RWPE2 (cell line): ENCODE measurements around the gene PDE9A.

Experiments
- ATAC-seq: fragments of 200-7000 bp; cut with Tn5 transposase; 3 replicates; pipeline ENCODE4 v1.9.1; 2021; ENCODE audit warnings: low read depth
- DNase-seq: peaks from one replicate; pipeline ENCODE4 v3.0.0-alpha.2; 2020; ENCODE audit warnings: low spot score
- H3K27ac ChIP-seq: fragments of 450-650 bp; 2 replicates; pipeline ENCODE4 v1.5.1; 2017; ENCODE audit warnings: mild to moderate bottlenecking; ENCODE audit not compliant: poor library complexity, severe bottlenecking
- H3K27me3 ChIP-seq: fragments of 250-450 bp; sonication (Bioruptor Pico); 2 replicates; pipeline ENCODE4 v1.5.1; 2021; ENCODE audit warnings: mild to moderate bottlenecking, moderate library complexity; ENCODE audit not compliant: insufficient read depth, poor library complexity, severe bottlenecking
- H3K36me3 ChIP-seq: fragments of 250-450 bp; sonication (Bioruptor Pico); 2 replicates; pipeline ENCODE4 v1.5.1; 2020; ENCODE audit warnings: low read depth, mild to moderate bottlenecking, moderate library complexity
- H3K4me1 ChIP-seq: fragments of 250-450 bp; sonication (Bioruptor Pico); 2 replicates; pipeline ENCODE4 v1.5.1; 2021; ENCODE audit warnings: mild to moderate bottlenecking, moderate library complexity; ENCODE audit not compliant: insufficient read depth, poor library complexity, severe bottlenecking
- H3K4me3 ChIP-seq: fragments of 250-450 bp; sonication (Bioruptor Pico); 2 replicates; pipeline ENCODE4 v1.5.1; 2021; ENCODE audit warnings: mild to moderate bottlenecking, moderate library complexity; ENCODE audit not compliant: severe bottlenecking
- H3K9me3 ChIP-seq: fragments of 250-450 bp; sonication (Bioruptor Pico); 2 replicates; pipeline ENCODE4 v1.5.1; 2021; ENCODE audit warnings: mild to moderate bottlenecking, moderate library complexity; ENCODE audit not compliant: severe bottlenecking
- TF ChIP-seq, protein P1 (sequence below): fragments of 450-650 bp; IDR thresholded peaks from one replicate; pipeline ENCODE4 v1.5.1; 2017; ENCODE audit warnings: mild to moderate bottlenecking, moderate library complexity; ENCODE audit not compliant: poor library complexity, severe bottlenecking

Gene PDE9A

GRCh38 chr21:42755031-42755665, 101.7 kb downstream of the PDE9A start:
- Histone ChIP-seq H3K4me3 (no peak overlapping the region), H3K36me3 (no peaks in the 10 kb centered on the region), H3K27ac (no peak overlapping the region), H3K9me3 (no peaks in the 10 kb centered on the region), H3K4me1 (no peaks in the 10 kb centered on the region), H3K27me3 (no peaks in the 10 kb centered on the region)
- peak; percentile 44 for DNase-seq
- no peak for ATAC-seq
- TF ChIP-seq, protein P1, sequence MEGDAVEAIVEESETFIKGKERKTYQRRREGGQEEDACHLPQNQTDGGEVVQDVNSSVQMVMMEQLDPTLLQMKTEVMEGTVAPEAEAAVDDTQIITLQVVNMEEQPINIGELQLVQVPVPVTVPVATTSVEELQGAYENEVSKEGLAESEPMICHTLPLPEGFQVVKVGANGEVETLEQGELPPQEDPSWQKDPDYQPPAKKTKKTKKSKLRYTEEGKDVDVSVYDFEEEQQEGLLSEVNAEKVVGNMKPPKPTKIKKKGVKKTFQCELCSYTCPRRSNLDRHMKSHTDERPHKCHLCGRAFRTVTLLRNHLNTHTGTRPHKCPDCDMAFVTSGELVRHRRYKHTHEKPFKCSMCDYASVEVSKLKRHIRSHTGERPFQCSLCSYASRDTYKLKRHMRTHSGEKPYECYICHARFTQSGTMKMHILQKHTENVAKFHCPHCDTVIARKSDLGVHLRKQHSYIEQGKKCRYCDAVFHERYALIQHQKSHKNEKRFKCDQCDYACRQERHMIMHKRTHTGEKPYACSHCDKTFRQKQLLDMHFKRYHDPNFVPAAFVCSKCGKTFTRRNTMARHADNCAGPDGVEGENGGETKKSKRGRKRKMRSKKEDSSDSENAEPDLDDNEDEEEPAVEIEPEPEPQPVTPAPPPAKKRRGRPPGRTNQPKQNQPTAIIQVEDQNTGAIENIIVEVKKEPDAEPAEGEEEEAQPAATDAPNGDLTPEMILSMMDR = no peak

DNA sequence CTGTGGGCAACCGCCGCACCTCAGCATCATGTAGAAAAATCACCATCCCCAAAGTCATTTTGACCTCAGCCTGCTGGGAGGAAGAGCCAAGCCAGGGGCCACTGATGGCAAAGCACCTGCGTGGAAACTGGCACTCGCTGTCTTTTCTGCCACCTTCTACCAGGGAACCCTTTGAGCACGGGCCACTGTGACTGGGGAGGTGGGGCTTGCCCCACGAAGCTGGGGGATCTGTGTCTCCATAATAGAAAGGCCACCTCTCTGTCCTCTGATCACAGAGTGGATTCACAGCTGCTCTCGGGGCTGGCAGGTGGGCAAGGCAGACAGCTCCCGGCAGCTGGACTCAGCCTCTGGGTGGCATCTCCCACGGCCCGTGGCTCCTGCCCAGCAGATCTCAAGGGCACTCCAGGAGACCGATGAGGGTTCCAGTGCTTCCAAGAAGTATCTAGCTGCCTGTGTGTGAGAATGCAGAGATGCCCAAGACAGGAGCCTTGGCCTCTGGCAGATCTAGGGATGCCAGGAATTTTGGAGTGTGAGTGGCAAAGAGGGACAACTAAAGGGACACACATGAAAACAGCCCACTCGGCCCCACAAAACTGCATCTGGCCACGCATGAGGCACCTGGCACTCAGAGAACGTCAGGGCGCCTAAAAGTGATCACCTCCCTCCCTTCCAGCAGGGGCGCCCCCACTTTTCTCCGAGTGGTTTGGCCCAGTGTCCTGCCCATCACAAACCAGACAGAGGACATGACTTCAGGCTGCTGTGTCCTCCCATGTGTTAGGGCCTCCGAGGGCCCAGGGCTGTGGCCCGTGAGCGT, 102.6 kb downstream of the PDE9A start:
- TF ChIP-seq, protein P1 = no peak
- H3K36me3 ChIP-seq = no peaks in the 10 kb centered on the region
- DNase-seq (no peak), ATAC-seq (no peak)
- H3K4me1 ChIP-seq = no peaks in the 10 kb centered on the region
- H3K4me3 ChIP-seq = no peak overlapping the region
- no peak overlapping the region for H3K27ac ChIP-seq
- no peaks in the 10 kb centered on the region for H3K9me3 ChIP-seq
- no peaks in the 10 kb centered on the region for H3K27me3 ChIP-seq

GRCh38 chr21:42756580-42757250, 103.3 kb downstream of the PDE9A start:
- no peak for DNase-seq
- H3K4me3 ChIP-seq = no peak overlapping the region
- H3K4me1 ChIP-seq = no peaks in the 10 kb centered on the region
- H3K27me3 ChIP-seq = no peaks in the 10 kb centered on the region
- ATAC-seq = no peak
- no peaks in the 10 kb centered on the region for H3K9me3 ChIP-seq
- TF ChIP-seq, protein P1 = no peak
- H3K36me3 ChIP-seq = no peaks in the 10 kb centered on the region
- H3K27ac ChIP-seq = no peak overlapping the region

DNA sequence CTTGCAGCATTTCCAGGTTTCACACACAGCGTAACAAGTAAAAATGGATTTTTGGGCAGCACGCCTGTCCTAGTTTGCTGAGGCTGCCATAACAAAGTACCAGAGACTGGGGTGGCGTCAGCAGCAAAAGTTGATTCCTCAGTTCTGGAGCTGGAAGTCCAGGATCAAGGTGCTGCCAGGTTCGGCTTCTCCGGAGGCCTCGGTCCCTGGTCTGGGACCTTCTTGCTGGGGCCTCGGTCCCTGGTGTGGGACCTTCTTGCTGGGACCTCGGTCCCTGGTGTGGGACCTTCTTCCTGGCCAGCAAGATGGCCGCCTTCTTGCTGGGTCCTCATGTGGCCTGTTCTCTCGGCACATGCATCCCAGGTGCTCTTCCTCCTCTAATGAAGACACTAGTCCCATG, 104.0 kb downstream of the PDE9A start:
- no peak overlapping the region for H3K4me3 ChIP-seq
- H3K36me3 ChIP-seq = no peaks in the 10 kb centered on the region
- TF ChIP-seq, protein P1 = no peak
- H3K27me3 ChIP-seq = no peaks in the 10 kb centered on the region
- H3K27ac ChIP-seq = no peak overlapping the region
- ATAC-seq (no peak), DNase-seq (no peak)
- H3K4me1 ChIP-seq = no peaks in the 10 kb centered on the region
- no peaks in the 10 kb centered on the region for H3K9me3 ChIP-seq
